ENCODE measurements around the gene NAV1. TPM values are rescaled to one million over a fixed set of nuclear protein-coding genes. Genes with fewer than 3 reads are reported as not detected.

The NAV1 gene
- total and polyA plus RNA-seq, 9 of the 15 experiments (the other 6 are each of a cell fraction or from before 2014, with no cell fraction given) = 0.91 to 16.8 (median 3.2) TPM

- peak; percentile 55; the same call in 1 of the 2 replicates for TF ChIP-seq CREB3L1 (IDR thresholded peaks at IDR 0.05; ENCODE audit: borderline replicate concordance, low read depth)
- TF ChIP-seq HMG20A (CRISPR knock-in tag; conservative IDR thresholded peaks at IDR 0.05) = no peak
- peak; percentile 84; the same call in 1 of the 2 replicates for TF ChIP-seq MTA3 (IDR thresholded peaks at IDR 0.05; ENCODE audit: borderline replicate concordance)
- no peak for TF ChIP-seq MAFG (tag; conservative IDR thresholded peaks at IDR 0.05)
- no peak for TF ChIP-seq IRF2 (CRISPR knock-in tag; IDR thresholded peaks at IDR 0.05)
- no peak for TF ChIP-seq USF1 (CRISPR knock-in tag; IDR thresholded peaks at IDR 0.05)
- TF ChIP-seq NONO (IDR thresholded peaks at IDR 0.05; ENCODE audit: low read depth in 2 of 2, low read length in 1 of 2) = peak in 1 of 2 experiments; percentile 73; a peak in 1 of 4 replicates
- TF ChIP-seq HMGN3 (IDR thresholded peaks at IDR 0.05; ENCODE audit: borderline replicate concordance, extremely low read depth, insufficient read length, low read depth, low read length) = no peak
- no peak for TF ChIP-seq MXD1 (CRISPR knock-in tag; IDR thresholded peaks at IDR 0.05; ENCODE audit: borderline replicate concordance, poor library complexity, severe bottlenecking)
- TF ChIP-seq ZNF589 (CRISPR knock-in tag; IDR thresholded peaks at IDR 0.05; ENCODE audit: low read depth) = peak; percentile 80; the same call in 1 of the 2 replicates
- TF ChIP-seq KDM4B (IDR thresholded peaks at IDR 0.05; ENCODE audit: borderline replicate concordance in 2 of 2, low read depth in 1 of 2) = no peak
- TF ChIP-seq TBP (optimal IDR thresholded peaks at IDR 0.05; ENCODE audit: low read depth, low read length) = peak; percentile 46
- no peak for TF ChIP-seq ATF1 (CRISPR knock-in tag; IDR thresholded peaks at IDR 0.05)
- peak; percentile 71 for TF ChIP-seq ATF1 (tag; IDR thresholded peaks at IDR 0.05)
- no peak for TF ChIP-seq TAF9B (IDR thresholded peaks at IDR 0.05; ENCODE audit: partially characterized antibody)
- TF ChIP-seq ZFP36 (IDR thresholded peaks at IDR 0.05; ENCODE audit: low read depth, low read length, partially characterized antibody) = no peak
- TF ChIP-seq SAFB (IDR thresholded peaks at IDR 0.05; ENCODE audit: borderline replicate concordance, low read depth, low read length) = peak; percentile 46; the same call in 1 of the 2 replicates
- no peak for TF ChIP-seq CBX3 (IDR thresholded peaks at IDR 0.05; ENCODE audit: borderline replicate concordance in 1 of 2, low read length in 2 of 2)
- TF ChIP-seq POLR3A (IDR thresholded peaks at IDR 0.05; ENCODE audit: borderline replicate concordance, extremely low read depth, insufficient read depth, insufficient read length) = no peak
- no peak for TF ChIP-seq NFIX (CRISPR knock-in tag; IDR thresholded peaks at IDR 0.05; ENCODE audit: low read depth)
- no peak for TF ChIP-seq ARHGAP35 (IDR thresholded peaks at IDR 0.05; ENCODE audit: partially characterized antibody)
- TF ChIP-seq CREB5 (CRISPR knock-in tag; IDR thresholded peaks at IDR 0.05) = no peak
Observed at GRCh38 chr1:201506557-201507359, 32.2 kb upstream of the NAV1 start, which contains the start of gene CSRP1 (continued).

All from K562 (cell line).